GM13977 (cell line): ENCODE data around the gene BCAT1.
"Not testable (repeated sequence)": the region's sequence is repeated elsewhere in the genome, so short reads cannot be mapped to it uniquely, and the experiment has no call there.

Experiments
- DNase-seq: peaks from one replicate; pipeline ENCODE4 v3.0.0; 2012; ENCODE audit warnings: low spot score
- in situ Hi-C: fragments of 300-500 bp; cut with MboI; formaldehyde crosslinking; loops from one replicate; pipeline ENCODE4 v1.12.0; 2022; ENCODE audit warnings: low sequenced_read_pairs, low pct_unique_long_range_greater_than_20kb, mixed read lengths, inconsistent platforms; ENCODE audit not compliant: unreplicated experiment
- TF ChIP-seq, protein P1 (sequence below): IDR thresholded peaks from 2 replicates; pipeline ENCODE4 v1.5.1; 2012; ENCODE audit warnings: mild to moderate bottlenecking, control low read depth; ENCODE audit not compliant: insufficient read depth; ENCODE audit errors: extremely low read depth, missing control alignments

The BCAT1 gene

DNA sequence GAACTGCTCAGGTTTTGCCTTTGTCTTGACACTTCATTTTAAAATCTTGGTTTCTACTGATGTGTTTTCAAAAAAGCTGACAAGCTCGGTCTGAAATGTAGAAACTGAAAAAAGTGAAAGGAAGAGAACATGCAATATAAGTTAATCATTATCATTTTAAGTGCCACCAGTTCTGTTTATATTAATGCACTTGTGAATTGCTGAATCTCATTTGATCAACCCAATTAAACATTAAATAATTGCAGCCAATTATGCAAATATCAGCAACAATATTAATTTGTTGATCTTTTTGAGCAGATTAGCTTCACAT is 133.8 kb downstream of the BCAT1 start:
- in situ Hi-C loops: no loop called here
- TF ChIP-seq, protein P1, sequence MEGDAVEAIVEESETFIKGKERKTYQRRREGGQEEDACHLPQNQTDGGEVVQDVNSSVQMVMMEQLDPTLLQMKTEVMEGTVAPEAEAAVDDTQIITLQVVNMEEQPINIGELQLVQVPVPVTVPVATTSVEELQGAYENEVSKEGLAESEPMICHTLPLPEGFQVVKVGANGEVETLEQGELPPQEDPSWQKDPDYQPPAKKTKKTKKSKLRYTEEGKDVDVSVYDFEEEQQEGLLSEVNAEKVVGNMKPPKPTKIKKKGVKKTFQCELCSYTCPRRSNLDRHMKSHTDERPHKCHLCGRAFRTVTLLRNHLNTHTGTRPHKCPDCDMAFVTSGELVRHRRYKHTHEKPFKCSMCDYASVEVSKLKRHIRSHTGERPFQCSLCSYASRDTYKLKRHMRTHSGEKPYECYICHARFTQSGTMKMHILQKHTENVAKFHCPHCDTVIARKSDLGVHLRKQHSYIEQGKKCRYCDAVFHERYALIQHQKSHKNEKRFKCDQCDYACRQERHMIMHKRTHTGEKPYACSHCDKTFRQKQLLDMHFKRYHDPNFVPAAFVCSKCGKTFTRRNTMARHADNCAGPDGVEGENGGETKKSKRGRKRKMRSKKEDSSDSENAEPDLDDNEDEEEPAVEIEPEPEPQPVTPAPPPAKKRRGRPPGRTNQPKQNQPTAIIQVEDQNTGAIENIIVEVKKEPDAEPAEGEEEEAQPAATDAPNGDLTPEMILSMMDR: no peak

DNA sequence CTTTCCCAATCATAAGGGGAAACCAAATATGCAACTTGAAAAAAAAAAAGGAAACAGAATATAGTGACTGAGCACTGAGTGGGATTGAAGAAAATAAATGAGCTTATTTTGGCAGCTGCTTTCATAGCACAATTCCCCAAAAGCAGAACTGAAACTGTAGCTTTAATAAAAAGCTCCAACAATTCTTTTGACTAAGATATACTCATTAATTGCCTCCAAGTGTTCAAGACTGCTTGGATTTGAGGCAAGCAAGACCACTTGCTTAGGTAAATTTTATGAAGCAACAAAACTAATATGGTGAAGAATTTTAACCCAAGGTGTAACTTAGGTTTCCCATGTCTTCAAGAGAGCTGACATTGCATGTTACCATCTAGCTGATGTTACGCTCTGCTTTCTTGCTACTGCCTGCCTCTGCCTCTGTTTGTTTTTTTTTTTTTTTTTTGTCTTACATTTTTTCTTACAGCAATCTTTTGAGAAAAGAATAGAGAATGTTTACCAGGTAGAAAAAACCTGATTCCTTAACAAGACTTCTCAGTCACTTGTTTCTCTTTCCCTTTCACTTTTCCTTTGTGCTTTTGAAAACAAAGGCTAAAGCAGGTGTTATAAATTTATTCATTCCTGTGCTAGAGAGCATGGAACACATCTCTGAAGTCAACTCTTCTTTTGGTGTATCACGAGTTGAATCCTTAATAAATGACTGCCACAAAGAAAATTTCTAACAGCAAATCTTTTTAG is 134.4 kb downstream of the BCAT1 start:
- TF ChIP-seq, protein P1: no peak
- in situ Hi-C loops: no loop called here
- no peak for DNase-seq

More for the DNA sequence above, 133.8 kb downstream of the BCAT1 start:
- no peak for DNase-seq

- TF ChIP-seq, protein P1: no peak
- DNase-seq: no peak
- in situ Hi-C loops: no loop called here
Measured at GRCh38 chr12:24810378-24810777, 138.5 kb downstream of the BCAT1 start.

DNA sequence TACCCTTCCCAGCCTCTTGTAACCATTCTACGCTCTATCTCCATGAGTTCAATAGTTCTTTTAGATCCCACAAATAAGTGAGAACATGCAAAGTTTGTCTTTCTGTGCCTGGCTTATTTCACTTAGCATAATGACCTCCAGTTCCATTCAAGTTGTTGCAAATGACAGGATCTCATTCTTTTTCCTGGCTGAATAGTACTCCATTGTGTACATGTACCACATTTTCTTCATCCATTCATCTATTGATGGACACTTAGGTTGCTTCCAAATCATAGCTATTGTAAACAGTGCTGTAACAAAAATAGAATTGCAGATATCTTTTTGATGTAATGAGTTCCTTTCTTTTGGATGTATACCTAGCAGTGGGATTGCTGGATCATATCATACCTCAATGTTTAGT is 139.6 kb downstream of the BCAT1 start:
- in situ Hi-C loops, DNase-seq: not testable (repeated sequence)

- no peak for DNase-seq
- TF ChIP-seq, protein P1: no peak
Measured at GRCh38 chr12:24808651-24809050, 140.2 kb downstream of the BCAT1 start.

DNA sequence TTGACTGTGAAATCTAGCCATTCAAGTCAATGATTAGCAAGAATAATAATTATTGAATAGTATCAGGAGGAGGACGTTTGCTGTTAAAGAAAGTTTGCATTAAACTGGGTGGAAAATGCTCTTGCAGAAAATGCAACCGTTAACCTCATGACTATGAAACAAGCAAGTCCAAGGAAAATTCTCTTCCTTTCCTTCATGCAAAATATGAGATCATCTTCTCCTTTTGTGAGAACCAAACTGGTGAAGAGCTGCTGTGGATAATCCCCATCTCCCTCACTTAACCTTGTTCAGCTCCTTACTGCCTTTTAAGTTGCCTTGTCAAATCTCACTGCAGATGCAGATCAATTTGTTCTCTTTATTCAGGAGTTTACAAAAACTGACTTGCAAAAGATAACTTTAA is 142.5 kb downstream of the BCAT1 start:
- TF ChIP-seq, protein P1: no peak
- no peak for DNase-seq
- in situ Hi-C loops: no loop called here

More at GRCh38 chr12:24808651-24809050, 140.2 kb downstream of the BCAT1 start:
- in situ Hi-C loops: no loop called here

DNA sequence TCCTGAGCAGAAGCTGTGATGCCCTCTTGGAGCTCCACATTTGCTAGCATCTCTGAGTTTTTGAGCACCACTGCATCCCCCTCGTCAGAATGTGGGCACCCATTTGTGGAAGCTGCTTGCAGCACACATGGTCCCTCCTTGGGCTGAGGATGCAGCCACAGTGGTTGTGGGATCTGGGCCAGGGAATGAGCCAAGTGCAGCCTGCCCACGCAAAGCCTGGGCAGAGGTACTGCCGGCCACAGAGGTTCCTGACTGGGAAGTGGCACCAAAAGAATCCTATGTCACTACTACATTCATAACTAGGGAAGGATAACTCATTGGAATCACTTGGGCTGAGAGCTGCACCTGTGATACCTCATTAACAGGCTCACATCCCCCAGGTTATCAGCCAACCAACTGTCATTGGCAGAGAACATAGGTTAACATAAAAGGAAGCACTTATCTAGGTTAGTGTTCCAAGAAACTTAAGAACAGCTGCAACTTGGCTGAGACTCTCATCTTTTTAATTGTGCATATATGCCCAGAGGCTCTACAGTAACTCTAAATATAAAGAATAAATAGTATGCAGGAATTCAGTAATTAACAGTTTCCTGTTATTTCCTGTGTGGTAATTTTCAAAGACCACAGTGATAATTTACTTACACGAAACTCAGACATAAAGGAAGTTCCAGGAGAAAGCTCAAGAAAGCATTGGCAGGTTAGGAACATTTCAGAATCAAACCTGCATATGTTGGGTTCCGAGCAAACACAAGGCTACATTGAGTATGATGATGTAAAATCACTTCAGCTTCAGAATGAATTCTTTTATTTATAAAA is 145.3 kb downstream of the BCAT1 start:
- TF ChIP-seq, protein P1: no peak
- no peak for DNase-seq
- in situ Hi-C loops: no loop called here
